GM19328 (cell line): ENCODE data around the gene ZNF665.
"Not testable (repeated sequence)": the region's sequence is repeated elsewhere in the genome, so short reads cannot be mapped to it uniquely, and the experiment has no call there.

ENCODE experiments used
- ATAC-seq: cut with Tn5 transposase; IDR thresholded peaks from one replicate; pipeline ENCODE4 v1.9.1; 2021; ENCODE audit warnings: mild to moderate bottlenecking, moderate library complexity; ENCODE audit not compliant: unreplicated experiment

Gene ZNF665

GRCh38 chr19:53192771-53193534 is at the start of gene ZNF665:
TSS of gene ZNF665 (minus strand) at chr19:53193358. CDS start at chr19:53182898, 10,460 bp downstream.
- no peak for ATAC-seq

GRCh38 chr19:53237114-53237777 is 44.1 kb upstream of the ZNF665 start:
- ATAC-seq: no peak

- ATAC-seq: no peak
Measured at GRCh38 chr19:53224606-53225005, 31.4 kb upstream of the ZNF665 start.

GRCh38 chr19:53222716-53223115 is 29.6 kb upstream of the ZNF665 start:
- not testable (repeated sequence) for ATAC-seq

- no peak for ATAC-seq
Measured at GRCh38 chr19:53212703-53213320, 19.7 kb upstream of the ZNF665 start.

- not testable (repeated sequence) for ATAC-seq
Measured at GRCh38 chr19:53211554-53211953, 18.4 kb upstream of the ZNF665 start.

- ATAC-seq: no peak
Measured at GRCh38 chr19:53196777-53197396, 3.7 kb upstream of the ZNF665 start.

- no peak for ATAC-seq
Measured at GRCh38 chr19:53195265-53195903, 2.2 kb upstream of the ZNF665 start.

- ATAC-seq: no peak
Measured at GRCh38 chr19:53193535-53194222, 521 bp upstream of the ZNF665 start.

- ATAC-seq: no peak
Measured at GRCh38 chr19:53190253-53190652, 2.9 kb downstream of the ZNF665 start.

GRCh38 chr19:53189691-53190198 is 3.4 kb downstream of the ZNF665 start:
- not testable (repeated sequence) for ATAC-seq

- ATAC-seq: not testable (repeated sequence)
Measured at GRCh38 chr19:53185155-53185882, 7.8 kb downstream of the ZNF665 start.

GRCh38 chr19:53183146-53183764 is 9.9 kb downstream of the ZNF665 start:
- ATAC-seq: no peak

GRCh38 chr19:53182202-53182601 is 11.0 kb downstream of the ZNF665 start:
- ATAC-seq: no peak

GRCh38 chr19:53177986-53178385 is 15.2 kb downstream of the ZNF665 start:
- no peak for ATAC-seq

GRCh38 chr19:53172889-53173288 is 20.3 kb downstream of the ZNF665 start:
- ATAC-seq: no peak

GRCh38 chr19:53165691-53166091 is 27.5 kb downstream of the ZNF665 start:
- ATAC-seq: no peak

GRCh38 chr19:53161123-53161522 is 32.0 kb downstream of the ZNF665 start:
- no peak for ATAC-seq

- no peak for ATAC-seq
Measured at GRCh38 chr19:53160350-53160749, 32.8 kb downstream of the ZNF665 start.
